Measurements from ENCODE around the gene MECP2. TPM values are rescaled to one million over a fixed set of nuclear protein-coding genes. Genes with fewer than 3 reads are reported as not detected.
A peak's percentile ranks its signal among the peaks of the same experiment; 100 is the strongest.
"Not testable (repeated sequence)": the region's sequence is repeated elsewhere in the genome, so short reads cannot be mapped to it uniquely, and the experiment has no call there.

Gene MECP2
- total and polyA plus RNA-seq, 8 donors: 25.5 to 47.1 (median 31.9) TPM

DNA sequence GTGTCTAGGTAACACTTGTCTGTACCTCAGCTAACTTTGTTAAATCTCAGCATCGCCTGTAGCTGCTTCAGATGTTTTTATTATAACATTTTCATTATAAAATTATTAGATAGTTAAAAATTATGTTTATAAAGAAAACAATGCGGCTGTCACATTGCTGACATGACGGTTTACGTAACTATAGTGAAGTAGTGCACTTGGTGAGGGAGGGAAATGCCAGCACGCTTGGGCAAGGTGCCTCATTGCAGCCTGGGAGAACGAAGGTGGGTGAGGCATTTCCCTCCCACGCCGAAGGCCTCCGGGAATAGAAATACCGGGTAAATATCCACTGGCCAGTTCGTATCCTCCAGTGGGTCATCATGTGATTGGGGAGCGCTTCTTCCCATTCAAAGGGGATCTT, 109.0 kb downstream of the MECP2 start:
- Histone ChIP-seq H3K36me3 (no peaks in the 10 kb centered on the region), H3K9me3 (no peaks in the 10 kb centered on the region), H3K4me3 (no peak overlapping the region), H3K27me3 (peaks cover 0 to 15% of the 10 kb centered on the region in 2 donors), H3K4me1 (peaks cover 4 to 25% of the 10 kb centered on the region in 2 donors), H3K27ac (no peak overlapping the region)
- DNase-seq (no peak), ATAC-seq (no peak)
- TF ChIP-seq, protein P1, sequence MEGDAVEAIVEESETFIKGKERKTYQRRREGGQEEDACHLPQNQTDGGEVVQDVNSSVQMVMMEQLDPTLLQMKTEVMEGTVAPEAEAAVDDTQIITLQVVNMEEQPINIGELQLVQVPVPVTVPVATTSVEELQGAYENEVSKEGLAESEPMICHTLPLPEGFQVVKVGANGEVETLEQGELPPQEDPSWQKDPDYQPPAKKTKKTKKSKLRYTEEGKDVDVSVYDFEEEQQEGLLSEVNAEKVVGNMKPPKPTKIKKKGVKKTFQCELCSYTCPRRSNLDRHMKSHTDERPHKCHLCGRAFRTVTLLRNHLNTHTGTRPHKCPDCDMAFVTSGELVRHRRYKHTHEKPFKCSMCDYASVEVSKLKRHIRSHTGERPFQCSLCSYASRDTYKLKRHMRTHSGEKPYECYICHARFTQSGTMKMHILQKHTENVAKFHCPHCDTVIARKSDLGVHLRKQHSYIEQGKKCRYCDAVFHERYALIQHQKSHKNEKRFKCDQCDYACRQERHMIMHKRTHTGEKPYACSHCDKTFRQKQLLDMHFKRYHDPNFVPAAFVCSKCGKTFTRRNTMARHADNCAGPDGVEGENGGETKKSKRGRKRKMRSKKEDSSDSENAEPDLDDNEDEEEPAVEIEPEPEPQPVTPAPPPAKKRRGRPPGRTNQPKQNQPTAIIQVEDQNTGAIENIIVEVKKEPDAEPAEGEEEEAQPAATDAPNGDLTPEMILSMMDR (IDR thresholded peaks at IDR 0.05): no peak
- intact Hi-C loops (cut with DNase I): no loop called here

- Histone ChIP-seq H3K4me3 (no peak overlapping the region), H3K4me1 (peaks cover 4 to 41% of the 10 kb centered on the region in 2 donors), H3K36me3 (no peaks in the 10 kb centered on the region), H3K27me3 (peaks cover 0 to 20% of the 10 kb centered on the region in 2 donors), H3K27ac (peak overlapping the region; percentile 69 to 72), H3K9me3 (no peaks in the 10 kb centered on the region)
- ATAC-seq: no peak
- TF ChIP-seq, protein P1 (IDR thresholded peaks at IDR 0.05): no peak
- intact Hi-C loops (cut with DNase I): no loop called here
- DNase-seq: no peak
These were observed 113.0 kb downstream of the MECP2 start for GRCh38 chrX:153984351-153985178.

GRCh38 chrX:153983321-153983801, 114.2 kb downstream of the MECP2 start:
- intact Hi-C loops (cut with DNase I): no loop called here

DNA sequence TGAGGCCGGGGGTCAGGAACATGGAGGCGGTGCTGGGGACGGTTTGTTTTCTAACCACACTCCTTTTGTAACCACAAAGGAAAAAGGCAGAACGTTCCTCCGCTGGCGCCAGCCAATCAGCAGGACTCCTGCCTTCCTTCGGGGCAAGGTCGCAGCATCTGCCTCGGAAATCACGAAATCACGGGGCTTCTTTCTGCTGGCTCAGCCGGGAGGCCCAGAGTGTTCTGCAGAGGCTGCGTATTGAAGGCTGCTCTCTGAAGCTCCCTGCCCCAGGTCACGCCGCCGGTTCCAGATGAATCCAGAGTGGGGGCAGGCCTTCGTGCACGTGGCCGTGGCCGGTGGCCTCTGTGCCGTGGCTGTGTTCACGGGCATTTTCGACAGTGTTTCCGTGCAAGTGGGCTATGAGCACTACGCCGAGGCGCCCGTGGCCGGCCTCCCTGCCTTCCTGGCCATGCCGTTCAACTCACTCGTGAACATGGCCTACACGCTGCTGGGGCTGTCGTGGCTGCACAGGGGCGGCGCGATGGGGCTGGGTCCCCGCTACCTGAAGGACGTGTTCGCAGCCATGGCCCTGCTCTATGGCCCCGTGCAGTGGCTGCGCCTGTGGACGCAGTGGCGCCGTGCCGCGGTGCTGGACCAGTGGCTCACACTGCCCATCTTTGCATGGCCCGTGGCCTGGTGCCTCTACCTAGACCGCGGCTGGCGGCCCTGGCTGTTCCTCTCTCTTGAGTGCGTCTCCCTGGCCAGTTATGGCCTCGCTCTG, 115.6 kb downstream of the MECP2 start:
- Histone ChIP-seq H3K9me3 (no peaks in the 10 kb centered on the region), H3K4me1 (peaks cover 4 to 41% of the 10 kb centered on the region in 2 donors), H3K4me3 (no peak overlapping the region), H3K27me3 (peaks cover 0 to 16% of the 10 kb centered on the region in 2 donors), H3K36me3 (no peaks in the 10 kb centered on the region), H3K27ac (peak overlapping the region; percentile 33 to 80)
- intact Hi-C loops (cut with DNase I): no loop called here
- ATAC-seq: peak; percentile 43
- TF ChIP-seq, protein P1 (IDR thresholded peaks at IDR 0.05): no peak
- peak in 2 of 4 donors; percentile 73 to 86 for DNase-seq

More at GRCh38 chrX:153983321-153983801, 114.2 kb downstream of the MECP2 start:
- peaks cover 0 to 16% of the 10 kb centered on the region in 2 donors for H3K27me3 ChIP-seq
- DNase-seq (no peak), ATAC-seq (no peak)
- H3K36me3 ChIP-seq: no peaks in the 10 kb centered on the region
- H3K4me1 ChIP-seq: peaks cover 4 to 41% of the 10 kb centered on the region in 2 donors
- H3K27ac ChIP-seq: peak overlapping the region in 1 of 2 donors; percentile 80
- TF ChIP-seq, protein P1 (IDR thresholded peaks at IDR 0.05): no peak
- H3K4me3 ChIP-seq: no peak overlapping the region
- H3K9me3 ChIP-seq: no peaks in the 10 kb centered on the region

GRCh38 chrX:153981231-153981630, 116.3 kb downstream of the MECP2 start:
- H3K27me3 ChIP-seq: peaks cover 0 to 16% of the 10 kb centered on the region in 2 donors
- no peak for DNase-seq
- intact Hi-C loops (cut with DNase I): no loop called here
- peaks cover 4 to 41% of the 10 kb centered on the region in 2 donors for H3K4me1 ChIP-seq
- H3K4me3 ChIP-seq: no peak overlapping the region
- no peaks in the 10 kb centered on the region for H3K36me3 ChIP-seq
- H3K9me3 ChIP-seq: no peaks in the 10 kb centered on the region
- peak overlapping the region; percentile 33 to 80 for H3K27ac ChIP-seq
- ATAC-seq: no peak
- TF ChIP-seq, protein P1 (IDR thresholded peaks at IDR 0.05): no peak

- ATAC-seq; intact Hi-C loops (cut with DNase I); H3K27ac ChIP-seq; H3K36me3 ChIP-seq; H3K4me3 ChIP-seq; H3K9me3 ChIP-seq; DNase-seq: not testable (repeated sequence)
- peaks cover 0 to 16% of the 10 kb centered on the region in 2 donors for H3K27me3 ChIP-seq
- H3K4me1 ChIP-seq: peaks cover 4 to 39% of the 10 kb centered on the region in 2 donors
These were observed 117.1 kb downstream of the MECP2 start for GRCh38 chrX:153980394-153980793.

All from left lung (tissue), 10 donors.